Astrocyte of the cerebellum (primary cell): ENCODE measurements around the gene SLC25A18.
"Not testable (repeated sequence)": the region's sequence is repeated elsewhere in the genome, so short reads cannot be mapped to it uniquely, and the experiment has no call there.

Experiments
- DNase-seq: peaks from one replicate; pipeline ENCODE4 v3.0.0-alpha.2; 2011; ENCODE audit warnings: low read depth
- H3K4me3 ChIP-seq: 2 replicates; pipeline ENCODE4 v1.5.1; 2011; ENCODE audit warnings: mild to moderate bottlenecking, low read depth, low read length, moderate library complexity
- in situ Hi-C: cut with HindIII; loops from 2 replicates; pipeline ENCODE4 v1.10.0; 2017; ENCODE audit warnings: low sequenced_read_pairs
- TF ChIP-seq, protein P1 (sequence below): IDR thresholded peaks from 2 replicates; pipeline ENCODE4 v1.5.1; 2012; ENCODE audit warnings: low read length, low read depth, moderate library complexity, mild to moderate bottlenecking; ENCODE audit errors: missing control alignments

Gene SLC25A18

GRCh38 chr22:17629641-17630040, 66.3 kb downstream of the SLC25A18 start:
- TF ChIP-seq, protein P1, sequence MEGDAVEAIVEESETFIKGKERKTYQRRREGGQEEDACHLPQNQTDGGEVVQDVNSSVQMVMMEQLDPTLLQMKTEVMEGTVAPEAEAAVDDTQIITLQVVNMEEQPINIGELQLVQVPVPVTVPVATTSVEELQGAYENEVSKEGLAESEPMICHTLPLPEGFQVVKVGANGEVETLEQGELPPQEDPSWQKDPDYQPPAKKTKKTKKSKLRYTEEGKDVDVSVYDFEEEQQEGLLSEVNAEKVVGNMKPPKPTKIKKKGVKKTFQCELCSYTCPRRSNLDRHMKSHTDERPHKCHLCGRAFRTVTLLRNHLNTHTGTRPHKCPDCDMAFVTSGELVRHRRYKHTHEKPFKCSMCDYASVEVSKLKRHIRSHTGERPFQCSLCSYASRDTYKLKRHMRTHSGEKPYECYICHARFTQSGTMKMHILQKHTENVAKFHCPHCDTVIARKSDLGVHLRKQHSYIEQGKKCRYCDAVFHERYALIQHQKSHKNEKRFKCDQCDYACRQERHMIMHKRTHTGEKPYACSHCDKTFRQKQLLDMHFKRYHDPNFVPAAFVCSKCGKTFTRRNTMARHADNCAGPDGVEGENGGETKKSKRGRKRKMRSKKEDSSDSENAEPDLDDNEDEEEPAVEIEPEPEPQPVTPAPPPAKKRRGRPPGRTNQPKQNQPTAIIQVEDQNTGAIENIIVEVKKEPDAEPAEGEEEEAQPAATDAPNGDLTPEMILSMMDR: no peak
- in situ Hi-C loops: no loop called here
- no peak overlapping the region for H3K4me3 ChIP-seq
- DNase-seq: no peak

- no peak for DNase-seq
- H3K4me3 ChIP-seq: no peak overlapping the region
- in situ Hi-C loops: no loop called here
- TF ChIP-seq, protein P1: no peak
Measured at GRCh38 chr22:17631076-17631565, 67.8 kb downstream of the SLC25A18 start.

GRCh38 chr22:17633217-17633997, 70.1 kb downstream of the SLC25A18 start:
- in situ Hi-C loops: no loop called here
- TF ChIP-seq, protein P1: no peak
- H3K4me3 ChIP-seq: no peak overlapping the region
- peak; percentile 50 for DNase-seq

DNA sequence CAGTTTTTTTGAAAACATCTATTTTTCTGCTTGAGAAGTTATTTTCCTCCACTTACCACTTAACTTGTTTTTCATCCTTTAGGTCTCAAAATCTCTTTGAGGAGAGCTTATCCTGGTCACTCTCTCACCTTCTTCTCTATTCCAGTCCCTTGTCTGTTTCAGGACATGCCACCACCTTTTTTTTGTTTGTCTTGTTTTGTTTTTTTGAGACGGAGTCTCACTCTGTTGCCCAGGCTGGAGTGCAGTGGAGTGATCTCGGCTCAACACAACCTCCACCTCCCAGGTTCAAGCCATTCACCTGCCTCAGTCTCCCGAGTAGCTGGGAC, 70.7 kb downstream of the SLC25A18 start:
- no peak overlapping the region for H3K4me3 ChIP-seq
- TF ChIP-seq, protein P1: no peak
- in situ Hi-C loops: no loop called here
- DNase-seq: no peak

GRCh38 chr22:17634696-17635095, 71.4 kb downstream of the SLC25A18 start:
- TF ChIP-seq, protein P1: no peak

DNA sequence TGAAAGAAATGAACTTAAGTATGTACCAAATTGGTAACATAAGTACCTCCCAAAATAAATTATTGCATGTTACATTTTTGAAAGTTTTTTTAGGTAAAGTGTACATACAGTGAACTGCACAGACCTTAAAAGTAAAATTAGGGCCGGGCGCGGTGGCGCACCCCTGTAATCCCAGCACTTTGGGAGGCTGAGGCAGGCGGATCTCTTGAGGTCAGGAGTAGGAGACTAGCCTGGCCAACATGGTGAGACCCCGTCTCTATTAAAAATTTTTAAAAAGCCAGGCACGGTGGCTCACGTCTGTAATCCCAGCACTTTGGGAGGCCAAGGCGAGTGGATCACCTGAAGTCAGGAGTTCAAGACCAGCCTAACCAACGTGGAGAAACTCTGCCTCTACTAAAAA, 73.6 kb downstream of the SLC25A18 start:
- in situ Hi-C loops, DNase-seq, H3K4me3 ChIP-seq: not testable (repeated sequence)

More at GRCh38 chr22:17634696-17635095, 71.4 kb downstream of the SLC25A18 start:
- in situ Hi-C loops: no loop called here
- DNase-seq: no peak
- no peak overlapping the region for H3K4me3 ChIP-seq

- TF ChIP-seq, protein P1: no peak
- H3K4me3 ChIP-seq: peak overlapping the region; percentile 90
- no peak for DNase-seq
- in situ Hi-C loops: no loop called here
Measured at GRCh38 chr22:17637490-17638181, 74.3 kb downstream of the SLC25A18 start.
